HG03159 (cell line): ENCODE data around the gene MICAL2.

Source experiments
- ATAC-seq: cut with Tn5 transposase; IDR thresholded peaks from one replicate; pipeline ENCODE4 v1.9.1; 2021; ENCODE audit warnings: mild to moderate bottlenecking, moderate library complexity; ENCODE audit not compliant: unreplicated experiment

MICAL2 gene

GRCh38 chr11:12278766-12279671 lies 168.6 kb downstream of the MICAL2 start:
- no peak for ATAC-seq

- no peak for ATAC-seq
Measured at GRCh38 chr11:12279672-12280108, 169.3 kb downstream of the MICAL2 start.

- ATAC-seq = no peak
Measured at GRCh38 chr11:12280199-12280837, 169.9 kb downstream of the MICAL2 start.

- ATAC-seq = no peak
Measured at GRCh38 chr11:12280838-12281565, 170.6 kb downstream of the MICAL2 start.

- ATAC-seq = no peak
Measured at GRCh38 chr11:12281571-12282478, 171.4 kb downstream of the MICAL2 start.

GRCh38 chr11:12282676-12283075 lies 172.3 kb downstream of the MICAL2 start:
- ATAC-seq = no peak

- no peak for ATAC-seq
Measured at GRCh38 chr11:12284316-12285050, 174.1 kb downstream of the MICAL2 start.

- ATAC-seq = no peak
Measured at GRCh38 chr11:12285106-12285505, 174.7 kb downstream of the MICAL2 start.

- ATAC-seq = no peak
Measured at GRCh38 chr11:12285811-12286222, 175.4 kb downstream of the MICAL2 start.

- ATAC-seq = no peak
Measured at GRCh38 chr11:12286606-12287005, 176.2 kb downstream of the MICAL2 start.

- no peak for ATAC-seq
Measured at GRCh38 chr11:12287009-12287373, 176.6 kb downstream of the MICAL2 start.

- no peak for ATAC-seq
Measured at GRCh38 chr11:12287374-12288211, 177.2 kb downstream of the MICAL2 start.

- ATAC-seq = no peak
Measured at GRCh38 chr11:12288212-12288930, 178.0 kb downstream of the MICAL2 start.

- ATAC-seq = no peak
Measured at GRCh38 chr11:12288931-12289666, 178.7 kb downstream of the MICAL2 start.

GRCh38 chr11:12289667-12290476 lies 179.5 kb downstream of the MICAL2 start:
- ATAC-seq = no peak

GRCh38 chr11:12290477-12290922 lies 180.1 kb downstream of the MICAL2 start:
- no peak for ATAC-seq

GRCh38 chr11:12291313-12291712 lies 180.9 kb downstream of the MICAL2 start:
- no peak for ATAC-seq
